Stimulated activated memory B cell treated with anti-CD40 and anti-IgM and Interleukin-4, amounts not matched to agents 10 μg/mL and 1 μg/mL and 100 μg/mL, for 72 hours (primary cell): Measurements from ENCODE around the gene TMSB4X.
A peak's percentile ranks its signal among the peaks of the same experiment; 100 is the strongest.
"Not testable (repeated sequence)": the region's sequence is repeated elsewhere in the genome, so short reads cannot be mapped to it uniquely, and the experiment has no call there.

Experiments
- ATAC-seq: fragments of 150-1000 bp; cut with Tn5 transposase; 2 replicates; pipeline ENCODE4 v1.10.0; 2021
- H3K27ac Mint-ChIP-seq: one replicate; pipeline ENCODE4 v1.8.0; 2022; ENCODE audit warnings: mild to moderate bottlenecking, mixed read lengths
- H3K27me3 Mint-ChIP-seq: one replicate; pipeline ENCODE4 v1.8.0; 2022; ENCODE audit warnings: mixed read lengths
- H3K36me3 Mint-ChIP-seq: one replicate; pipeline ENCODE4 v1.8.0; 2022; ENCODE audit warnings: mixed read lengths
- H3K4me1 Mint-ChIP-seq: one replicate; pipeline ENCODE4 v1.8.0; 2022; ENCODE audit warnings: mixed read lengths
- H3K4me3 Mint-ChIP-seq: one replicate; pipeline ENCODE4 v1.8.0; 2022; ENCODE audit warnings: mild to moderate bottlenecking, moderate library complexity, mixed read lengths
- H3K9me3 Mint-ChIP-seq: one replicate; pipeline ENCODE4 v1.8.0; 2022; ENCODE audit warnings: mixed read lengths

TMSB4X gene

GRCh38 chrX:13009844-13010243, 34.9 kb downstream of the TMSB4X start:
- peak overlapping the region; percentile 83 for H3K27ac Mint-ChIP-seq
- no peaks in the 10 kb centered on the region for H3K9me3 Mint-ChIP-seq
- no peaks in the 10 kb centered on the region for H3K36me3 Mint-ChIP-seq
- ATAC-seq: no peak
- no peaks in the 10 kb centered on the region for H3K27me3 Mint-ChIP-seq
- no peak overlapping the region for H3K4me3 Mint-ChIP-seq
- peaks cover 55% of the 10 kb centered on the region for H3K4me1 Mint-ChIP-seq

- Mint-ChIP-seq H3K4me3 (no peak overlapping the region), H3K36me3 (no peaks in the 10 kb centered on the region), H3K9me3 (no peaks in the 10 kb centered on the region), H3K4me1 (peaks cover 49% of the 10 kb centered on the region), H3K27me3 (no peaks in the 10 kb centered on the region), H3K27ac (peak overlapping the region; percentile 83)
- no peak for ATAC-seq
These were observed 35.6 kb downstream of the TMSB4X start for GRCh38 chrX:13010546-13010945.

- peak; percentile 94 for ATAC-seq
- no peaks in the 10 kb centered on the region for H3K36me3 Mint-ChIP-seq
- peak overlapping the region; percentile 68 for H3K4me3 Mint-ChIP-seq
- peaks cover 39% of the 10 kb centered on the region for H3K4me1 Mint-ChIP-seq
- no peaks in the 10 kb centered on the region for H3K27me3 Mint-ChIP-seq
- no peaks in the 10 kb centered on the region for H3K9me3 Mint-ChIP-seq
- H3K27ac Mint-ChIP-seq: peak overlapping the region; percentile 94
These were observed 38.6 kb downstream of the TMSB4X start for GRCh38 chrX:13013363-13014110.

GRCh38 chrX:13014111-13015096, 39.5 kb downstream of the TMSB4X start:
- no peaks in the 10 kb centered on the region for H3K27me3 Mint-ChIP-seq
- peak overlapping the region; percentile 94 for H3K27ac Mint-ChIP-seq
- no peaks in the 10 kb centered on the region for H3K36me3 Mint-ChIP-seq
- no peaks in the 10 kb centered on the region for H3K9me3 Mint-ChIP-seq
- ATAC-seq: peak; percentile 61
- H3K4me1 Mint-ChIP-seq: peaks cover 39% of the 10 kb centered on the region
- H3K4me3 Mint-ChIP-seq: no peak overlapping the region

- H3K27me3 Mint-ChIP-seq: no peaks in the 10 kb centered on the region
- H3K36me3 Mint-ChIP-seq: no peaks in the 10 kb centered on the region
- no peak overlapping the region for H3K4me3 Mint-ChIP-seq
- H3K9me3 Mint-ChIP-seq: no peaks in the 10 kb centered on the region
- peak overlapping the region; percentile 94 for H3K27ac Mint-ChIP-seq
- no peak for ATAC-seq
- peaks cover 33% of the 10 kb centered on the region for H3K4me1 Mint-ChIP-seq
These were observed 40.8 kb downstream of the TMSB4X start for GRCh38 chrX:13015536-13016236.

- peaks cover 30% of the 10 kb centered on the region for H3K4me1 Mint-ChIP-seq
- not testable (repeated sequence) for H3K27ac Mint-ChIP-seq, ATAC-seq, H3K4me3 Mint-ChIP-seq, H3K36me3 Mint-ChIP-seq, H3K27me3 Mint-ChIP-seq, H3K9me3 Mint-ChIP-seq
These were observed 41.8 kb downstream of the TMSB4X start for GRCh38 chrX:13016731-13017130.

GRCh38 chrX:13022926-13023325, 48.0 kb downstream of the TMSB4X start:
- no peak overlapping the region for H3K4me3 Mint-ChIP-seq
- no peaks in the 10 kb centered on the region for H3K36me3 Mint-ChIP-seq
- H3K27ac Mint-ChIP-seq: peak overlapping the region; percentile 84
- peaks cover 47% of the 10 kb centered on the region for H3K4me1 Mint-ChIP-seq
- H3K27me3 Mint-ChIP-seq: no peaks in the 10 kb centered on the region
- peak; percentile 94 for ATAC-seq
- H3K9me3 Mint-ChIP-seq: no peaks in the 10 kb centered on the region

GRCh38 chrX:13023567-13023966, 48.7 kb downstream of the TMSB4X start:
- Mint-ChIP-seq H3K9me3 (no peaks in the 10 kb centered on the region), H3K27me3 (no peaks in the 10 kb centered on the region), H3K36me3 (no peaks in the 10 kb centered on the region), H3K4me1 (peaks cover 47% of the 10 kb centered on the region), H3K4me3 (no peak overlapping the region), H3K27ac (peak overlapping the region; percentile 84)
- peak; percentile 41 for ATAC-seq

- Mint-ChIP-seq H3K36me3 (no peaks in the 10 kb centered on the region), H3K4me3 (no peak overlapping the region), H3K27ac (peak overlapping the region; percentile 84), H3K4me1 (peaks cover 47% of the 10 kb centered on the region), H3K27me3 (no peaks in the 10 kb centered on the region), H3K9me3 (no peaks in the 10 kb centered on the region)
- no peak for ATAC-seq
These were observed 49.1 kb downstream of the TMSB4X start for GRCh38 chrX:13023979-13024378.

GRCh38 chrX:13024986-13025385, 50.1 kb downstream of the TMSB4X start:
- no peak overlapping the region for H3K4me3 Mint-ChIP-seq
- no peaks in the 10 kb centered on the region for H3K36me3 Mint-ChIP-seq
- H3K27me3 Mint-ChIP-seq: no peaks in the 10 kb centered on the region
- peaks cover 51% of the 10 kb centered on the region for H3K4me1 Mint-ChIP-seq
- H3K9me3 Mint-ChIP-seq: no peaks in the 10 kb centered on the region
- peak overlapping the region; percentile 85 for H3K27ac Mint-ChIP-seq
- ATAC-seq: no peak
